EL (cell line): ENCODE measurements around the gene SMPD1.

Experiments
- DNase-seq: peaks from one replicate; pipeline ENCODE4 v3.0.0-alpha.2; 2016

SMPD1 gene

GRCh38 chr11:6389905-6390717, at the start of gene SMPD1:
Gene SMPD1, plus strand, starts transcription at chr11:6390474. Its CDS starts 125 bp downstream, at chr11:6390599.
- DNase-seq = peak; percentile 91

GRCh38 chr11:6345366-6345765, 44.9 kb upstream of the SMPD1 start:
- no peak for DNase-seq

GRCh38 chr11:6350043-6350442, 40.2 kb upstream of the SMPD1 start:
- DNase-seq = no peak

DNA sequence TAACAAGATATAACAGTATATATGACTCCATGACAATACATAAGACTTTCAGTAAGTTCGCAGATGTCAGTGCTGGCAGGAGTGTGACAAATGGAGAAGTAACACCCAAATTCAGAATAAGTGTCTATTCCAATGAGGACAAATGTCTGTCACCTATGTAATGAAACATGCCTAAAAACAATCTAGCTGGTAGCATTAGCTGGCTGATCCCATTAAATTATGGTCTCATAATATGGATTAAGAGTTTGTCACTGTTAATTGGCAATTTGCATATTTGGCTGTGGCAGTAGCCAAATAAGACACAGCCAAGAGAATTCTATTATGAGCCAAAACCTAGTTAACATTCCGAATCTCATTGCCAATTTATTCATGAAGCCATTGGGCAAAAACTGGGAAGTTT, 39.8 kb upstream of the SMPD1 start:
- no peak for DNase-seq

- DNase-seq = no peak
Observed at GRCh38 chr11:6351782-6352382, 38.4 kb upstream of the SMPD1 start.

DNA sequence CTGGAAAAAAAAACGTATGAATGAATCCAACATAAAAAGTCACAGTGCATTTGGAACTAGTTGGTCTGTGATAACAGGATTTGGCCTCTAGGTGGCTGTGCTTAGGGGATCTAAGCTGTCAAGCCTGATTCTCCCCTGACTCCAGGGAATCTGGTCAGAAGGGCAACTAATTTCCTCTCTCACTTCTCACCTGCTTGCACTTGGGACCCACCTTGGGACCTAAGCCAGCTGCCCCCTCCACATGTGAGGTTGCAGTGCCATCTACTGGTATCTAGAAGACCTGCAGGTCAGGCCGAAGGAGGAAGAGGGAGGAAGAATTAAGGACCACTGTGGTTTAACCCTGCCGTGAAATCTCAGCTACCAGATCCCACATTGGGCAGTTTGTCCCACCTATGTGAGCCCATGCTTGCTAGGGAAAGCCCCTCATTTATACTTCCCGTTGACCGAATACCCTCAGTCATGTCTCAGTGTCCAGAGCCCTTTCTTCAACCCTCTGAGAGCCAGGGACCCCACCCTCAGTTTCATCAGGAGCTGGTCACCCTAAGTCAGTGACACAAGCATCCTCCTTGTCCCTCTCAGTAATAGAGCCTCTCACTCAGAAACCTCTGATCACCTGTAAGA, 36.8 kb upstream of the SMPD1 start:
- DNase-seq = peak; percentile 50

- no peak for DNase-seq
Observed at GRCh38 chr11:6354651-6355485, 35.4 kb upstream of the SMPD1 start.

DNA sequence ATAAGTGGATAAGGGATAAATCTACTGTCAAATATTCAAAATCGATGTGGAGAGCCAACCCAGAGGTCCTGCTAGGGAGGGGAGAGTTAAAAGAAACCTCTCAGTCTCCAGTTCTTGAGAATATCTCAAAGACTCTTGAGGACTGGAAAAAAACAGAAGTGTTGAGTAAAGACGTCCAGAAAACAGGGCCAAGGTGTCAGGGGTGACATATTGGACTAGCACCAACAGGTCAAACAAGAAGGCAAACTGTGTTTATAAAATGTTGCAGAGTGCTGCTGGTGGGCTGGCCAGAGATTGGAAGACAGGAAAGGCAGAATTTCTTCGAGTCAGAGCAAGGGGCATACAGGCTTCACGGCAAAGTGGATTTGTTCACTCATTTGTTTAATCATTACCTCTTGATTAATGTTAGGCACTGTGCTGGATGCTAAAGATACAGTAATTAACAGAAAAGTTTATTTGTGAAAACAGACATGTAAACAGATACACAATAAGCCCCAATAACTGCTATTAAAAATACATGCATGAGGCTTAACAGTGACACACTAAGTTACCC, 33.7 kb upstream of the SMPD1 start:
- no peak for DNase-seq

- peak; percentile 97 for DNase-seq
Observed at GRCh38 chr11:6357222-6357621, 33.1 kb upstream of the SMPD1 start.

DNA sequence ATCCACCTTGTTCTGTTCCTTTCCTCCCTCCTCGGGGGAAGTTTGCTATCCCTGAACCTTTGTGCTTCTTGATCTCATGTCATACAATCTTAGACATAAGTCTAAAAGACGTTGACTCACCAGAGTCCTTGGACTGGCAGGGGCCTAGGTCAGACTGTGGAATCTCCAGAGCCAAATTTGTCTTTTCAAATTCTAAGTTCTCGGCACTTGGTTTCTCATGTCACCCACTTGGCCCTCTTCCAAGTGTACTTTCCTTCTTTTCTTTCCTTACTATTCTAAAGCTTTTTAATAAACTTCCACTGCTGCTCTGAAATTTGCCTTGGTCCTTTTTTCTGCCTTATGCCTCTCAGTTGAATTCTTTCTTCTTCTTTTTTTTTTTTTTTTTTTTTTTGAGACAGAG, 30.1 kb upstream of the SMPD1 start:
- no peak for DNase-seq

GRCh38 chr11:6362185-6362872, 27.9 kb upstream of the SMPD1 start:
- DNase-seq = no peak

DNA sequence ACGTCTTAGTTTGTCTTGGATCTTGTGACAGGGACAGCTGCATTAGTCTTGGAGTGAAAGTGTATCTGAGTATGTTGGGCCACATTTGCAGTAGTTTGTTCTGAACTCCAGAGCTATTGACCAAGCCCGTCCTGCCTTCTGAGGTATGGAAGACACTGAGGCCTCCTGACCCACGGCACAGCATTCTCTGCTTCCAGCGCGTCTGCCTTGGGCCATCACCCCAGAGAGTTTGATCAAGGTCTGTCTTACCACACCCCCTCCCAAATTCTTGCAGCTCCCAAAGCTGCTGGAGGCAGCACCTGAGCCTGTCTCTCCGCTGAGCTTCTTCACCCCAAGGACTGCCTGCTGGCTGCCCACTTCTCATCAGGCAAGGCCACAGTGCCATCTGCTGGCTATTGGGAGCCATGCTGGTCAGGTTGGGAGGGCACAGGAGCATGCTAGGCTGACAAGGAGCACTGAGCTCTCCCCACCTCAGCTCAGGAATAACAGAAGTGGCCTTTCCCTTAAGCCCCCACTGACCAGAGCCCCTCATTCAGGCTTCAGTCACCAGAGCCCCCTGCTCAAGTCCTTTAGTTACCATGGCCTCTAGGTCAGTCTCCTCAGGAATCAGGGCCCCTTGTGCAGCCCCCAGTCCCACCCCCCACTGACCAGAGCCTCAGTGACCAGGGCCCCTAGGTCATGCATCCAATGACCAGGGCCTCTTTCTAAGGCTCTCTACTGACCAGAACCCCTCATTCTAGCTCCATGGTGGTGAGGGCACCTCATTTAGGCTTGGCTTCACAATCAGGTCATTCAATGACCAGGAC, 27.2 kb upstream of the SMPD1 start:
- DNase-seq = peak; percentile 77

DNA sequence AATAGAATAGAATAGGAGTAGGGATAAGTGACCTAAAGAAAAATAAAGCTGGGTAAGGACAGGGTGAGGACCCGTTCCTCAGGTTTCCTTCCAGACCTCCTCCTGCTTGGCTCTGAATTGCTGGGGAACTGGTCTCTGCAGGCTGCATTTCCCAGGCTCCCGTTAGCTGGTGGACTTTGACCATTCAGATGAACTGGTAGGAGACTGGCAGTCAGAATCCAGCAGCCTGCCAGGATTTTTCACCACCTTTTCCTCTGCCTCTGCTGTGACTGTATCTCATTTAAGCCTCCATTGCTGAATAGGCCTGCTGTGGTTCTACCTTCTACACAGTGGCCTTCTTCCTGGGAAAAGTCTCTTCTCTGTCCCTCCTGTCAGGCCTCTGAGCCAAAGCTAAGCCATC, 24.6 kb upstream of the SMPD1 start:
- DNase-seq = no peak

DNA sequence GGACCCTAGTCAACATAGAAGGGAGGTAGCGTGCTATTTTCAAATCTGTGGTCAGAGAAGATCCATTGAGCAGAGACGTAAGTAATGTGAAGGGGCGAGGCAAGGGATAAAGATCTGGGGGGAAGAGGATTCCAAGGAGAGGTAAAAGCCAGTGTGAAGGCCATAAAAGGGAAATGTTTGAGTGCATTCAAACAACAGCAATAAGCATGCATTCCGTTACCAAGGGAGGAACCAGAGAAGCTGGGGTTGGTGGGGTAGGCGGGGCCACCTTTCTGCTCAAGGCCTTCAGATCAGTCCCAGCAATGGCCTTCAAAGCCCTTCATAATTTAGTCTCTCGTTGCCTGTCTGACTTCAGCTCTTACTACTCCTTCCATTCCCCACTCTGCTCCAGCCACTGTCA, 18.4 kb upstream of the SMPD1 start:
- no peak for DNase-seq

GRCh38 chr11:6377902-6378639, 12.2 kb upstream of the SMPD1 start:
- DNase-seq = no peak

- no peak for DNase-seq
Observed at GRCh38 chr11:6378640-6378989, 11.7 kb upstream of the SMPD1 start.

DNA sequence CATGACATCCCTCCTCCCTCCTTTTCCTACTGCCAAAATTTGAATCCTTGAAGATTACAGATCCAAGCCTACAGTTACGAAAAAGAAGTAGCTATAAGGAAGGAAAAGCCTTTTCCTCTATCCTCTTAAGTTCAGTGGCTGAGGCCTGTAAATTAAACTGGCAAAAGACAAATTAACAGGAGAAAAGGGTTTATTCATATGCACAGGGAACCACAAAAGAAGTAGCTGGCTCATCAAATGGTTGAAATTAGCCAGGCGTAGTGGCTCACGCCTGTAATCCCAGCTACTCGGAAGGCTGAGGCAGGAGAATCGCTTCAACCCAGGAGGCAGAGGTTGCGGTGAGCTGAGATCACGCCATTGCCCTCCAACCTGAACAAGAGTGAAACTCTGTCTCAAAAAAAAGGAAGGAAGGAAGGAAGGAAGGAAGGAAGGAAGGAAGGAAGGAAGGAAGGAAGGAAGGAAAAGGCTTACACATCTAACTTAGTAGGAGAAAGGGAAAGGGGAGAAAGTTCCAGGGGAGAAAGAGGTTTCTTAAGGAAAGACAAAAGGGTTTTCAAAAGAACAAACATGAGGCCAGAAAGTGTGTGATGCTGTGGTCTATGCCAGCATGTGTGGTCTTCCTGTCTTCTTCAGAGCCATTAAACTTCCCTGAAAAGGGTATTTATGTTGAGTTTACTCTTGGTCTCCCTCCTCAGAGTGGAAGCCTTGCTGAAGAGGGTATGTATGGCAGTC, 5.1 kb upstream of the SMPD1 start:
- no peak for DNase-seq

DNA sequence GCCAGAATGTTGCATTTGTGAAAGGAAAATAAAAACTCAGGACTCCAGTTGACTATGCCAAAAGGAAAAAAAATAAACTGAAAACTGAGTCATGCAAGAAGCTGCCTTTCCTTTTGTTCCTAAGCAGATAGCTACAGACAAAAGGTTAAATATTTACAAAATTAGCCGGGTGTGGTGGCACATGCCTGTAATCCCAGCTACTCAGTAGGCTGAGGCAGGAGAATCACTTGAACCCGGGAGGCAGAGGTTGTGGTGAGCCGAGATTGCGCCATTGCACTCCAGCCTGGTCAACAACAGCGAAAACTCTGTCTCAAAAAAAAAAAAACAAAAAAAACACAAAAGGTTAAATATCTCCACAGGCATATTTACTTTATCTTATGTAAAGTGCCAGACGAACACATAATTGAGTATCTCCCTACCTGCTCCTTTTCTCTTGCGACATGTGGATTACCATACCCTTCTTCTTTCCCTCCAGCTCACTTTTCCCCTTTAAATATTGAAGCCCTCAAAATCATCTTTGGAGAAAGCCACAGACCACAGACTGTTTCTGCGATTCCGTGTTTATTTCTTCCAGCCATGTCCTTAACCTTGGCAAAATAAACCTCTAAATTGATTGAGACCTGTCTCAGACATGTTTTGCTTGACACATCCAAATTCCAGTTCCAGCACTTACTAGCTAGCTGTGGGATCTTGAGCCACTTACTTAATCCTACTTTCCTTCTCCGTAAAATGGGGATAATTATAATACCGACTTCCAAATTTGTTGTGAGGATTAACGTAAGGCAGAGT, 2.3 kb upstream of the SMPD1 start:
- peak; percentile 37 for DNase-seq

DNA sequence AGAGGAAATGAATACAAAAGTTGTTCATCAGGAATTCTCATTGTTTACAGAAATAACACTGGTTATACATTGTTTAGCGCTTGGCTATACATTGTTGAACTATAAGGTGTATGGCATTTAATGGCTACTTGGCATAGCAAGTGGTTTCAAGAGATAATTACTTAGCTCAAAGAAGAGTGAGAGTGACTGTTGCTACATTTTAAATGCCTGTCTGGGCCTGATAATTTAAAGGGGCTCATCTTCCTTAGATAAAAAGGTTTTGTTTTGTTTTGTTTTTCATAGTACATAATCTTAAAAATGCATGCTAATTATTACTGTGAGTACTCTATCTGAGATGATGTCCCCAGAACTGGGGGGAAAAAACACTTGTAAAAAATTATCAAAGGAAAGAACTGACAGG, 1.5 kb upstream of the SMPD1 start:
- DNase-seq = no peak
